ENCODE measurements around the gene MMP21. TPM values are rescaled to one million over a fixed set of nuclear protein-coding genes. Genes with fewer than 3 reads are reported as not detected.

Gene MMP21
- total and polyA plus RNA-seq, 3 experiments from 2014 or later, result 0.11 TPM; not detected in 2

DNA sequence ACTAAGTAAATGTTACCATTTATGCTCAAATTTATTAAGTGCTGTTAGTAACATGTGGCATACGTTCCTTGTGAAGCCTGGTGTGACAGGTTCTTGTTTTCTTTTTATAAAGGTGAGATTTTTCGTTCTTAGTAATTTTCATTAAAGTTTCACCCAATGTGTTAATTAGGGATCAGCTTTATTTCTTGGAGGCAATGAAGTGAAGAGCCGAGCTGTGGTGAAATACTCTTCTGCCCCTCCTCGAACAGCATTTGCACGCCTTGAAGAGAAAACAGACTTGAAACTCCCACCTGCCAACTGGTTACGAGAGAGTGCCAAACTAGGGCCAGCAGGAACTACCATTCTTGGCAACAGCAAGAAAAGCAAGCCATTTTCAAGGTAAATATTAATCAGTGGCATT lies 54.6 kb downstream of the MMP21 start:
- ChIA-PET CTCF (no interaction called here), POLR2A (interaction anchor here (1.2 kb wide), 1 partner anchor 10 kb away, joined by 4 read pairs; no protein-coding TSS in a partner anchor)
- H3K27me3 Mint-ChIP-seq, result no peaks in the 10 kb centered on the region
- H3K36me3 Mint-ChIP-seq, result peaks cover 4 to 65% (median 14%) of the 10 kb centered on the region in 3 donors
- Histone ChIP-seq H3K27ac (ENCODE audit: low read depth, low read length) (no peak overlapping the region), H3K4me1 (ENCODE audit: insufficient read depth, low read length) (peaks cover 22% of the 10 kb centered on the region), H3K27me3 (ENCODE audit: insufficient read depth, low read length, poor library complexity, severe bottlenecking) (no peaks in the 10 kb centered on the region), H3K4me3 (ENCODE audit: low read length) (no peak overlapping the region), H3K36me3 (ENCODE audit: insufficient read depth, low read length) (peaks cover 33% of the 10 kb centered on the region), H3K9me3 (ENCODE audit: low read length) (no peaks in the 10 kb centered on the region)
- H3K27ac Mint-ChIP-seq, result peak overlapping the region in 7 of 8 donors; percentile 23 to 82 (median 63)
- no peaks in the 10 kb centered on the region for H3K9me3 Mint-ChIP-seq
- DNase-seq, result no peak
- peak overlapping the region; percentile 60 to 99 (median 78) for H3K4me3 Mint-ChIP-seq
- peaks cover 36 to 49% (median 42%) of the 10 kb centered on the region in 3 donors for H3K4me1 Mint-ChIP-seq

DNA sequence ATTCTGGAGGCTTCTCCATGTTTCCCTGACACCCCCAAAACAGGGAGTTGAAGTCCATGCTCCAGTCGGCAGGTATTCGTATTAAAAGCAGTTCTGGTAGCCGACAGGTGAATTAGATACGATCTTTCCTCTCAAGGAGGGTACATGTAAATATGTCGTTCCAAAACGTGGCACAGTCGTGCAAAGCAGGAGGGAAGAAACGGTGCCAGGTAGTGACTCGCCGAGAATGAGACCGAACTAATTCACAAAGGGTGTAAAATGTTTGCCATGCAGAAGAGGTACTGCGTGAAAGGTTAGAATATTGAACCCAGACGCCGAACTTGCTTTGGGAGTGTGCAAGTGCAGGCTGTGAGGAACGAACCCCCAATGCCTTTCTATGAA lies 55.6 kb downstream of the MMP21 start:
- peaks cover 22% of the 10 kb centered on the region for H3K4me1 ChIP-seq (ENCODE audit: insufficient read depth, low read length)
- peaks cover 36 to 49% (median 42%) of the 10 kb centered on the region in 3 donors for H3K4me1 Mint-ChIP-seq
- ChIA-PET POLR2A (interaction anchor here (1.2 kb wide), 2 partner anchors 11 to 103 kb away, joined by 4 to 9 read pairs; partner anchors contain the start of genes BCCIP and UROS), CTCF (interaction anchor here (0.9 kb wide), 1 partner anchor 103 kb away, joined by 3 read pairs; the partner anchor contains the start of genes BCCIP and UROS)
- H3K27me3 Mint-ChIP-seq, result no peaks in the 10 kb centered on the region
- peak overlapping the region; percentile 93 for H3K27ac ChIP-seq (ENCODE audit: low read depth, low read length)
- H3K4me3 ChIP-seq (ENCODE audit: low read length), result peak overlapping the region; percentile 96
- peaks cover 0 to 56% (median 7%) of the 10 kb centered on the region in 3 donors for H3K36me3 Mint-ChIP-seq
- peak overlapping the region; percentile 95 to 99 (median 98) for H3K4me3 Mint-ChIP-seq
- H3K27ac Mint-ChIP-seq, result peak overlapping the region; percentile 95 to 99 (median 98)
- H3K36me3 ChIP-seq (ENCODE audit: insufficient read depth, low read length), result peaks cover 25% of the 10 kb centered on the region
- H3K9me3 Mint-ChIP-seq, result peaks cover 0 to 3% (median 0%) of the 10 kb centered on the region in 5 donors
- no peaks in the 10 kb centered on the region for H3K9me3 ChIP-seq (ENCODE audit: low read length)
- no peak for DNase-seq
- no peaks in the 10 kb centered on the region for H3K27me3 ChIP-seq (ENCODE audit: insufficient read depth, low read length, poor library complexity, severe bottlenecking)

GRCh38 chr10:125719173-125720001 lies 56.2 kb downstream of the MMP21 start, which contains the start of gene EDRF1:
EDRF1 (plus strand) TSS chr10:125719709; CDS start chr10:125719808, 99 bp downstream.
- ChIA-PET POLR2A (interaction anchor here (0.9 to 1.2 kb wide), 2 partner anchors 70 to 103 kb away, joined by 4 to 9 read pairs; partner anchors contain the start of genes BCCIP and UROS), CTCF (interaction anchor here (0.9 kb wide), 1 partner anchor 104 kb away, joined by 3 read pairs; the partner anchor contains the start of genes BCCIP and UROS)
- Histone ChIP-seq H3K4me3 (ENCODE audit: low read length) (peak within 1 kb of the TSS; percentile 96), H3K9me3 (ENCODE audit: low read length) (no peaks in the 10 kb centered on the region), H3K4me1 (ENCODE audit: insufficient read depth, low read length) (peaks cover 22% of the 10 kb centered on the region), H3K27ac (ENCODE audit: low read depth, low read length) (peak within 1 kb of the TSS; percentile 93), H3K27me3 (ENCODE audit: insufficient read depth, low read length, poor library complexity, severe bottlenecking) (no peaks in the 10 kb centered on the region), H3K36me3 (ENCODE audit: insufficient read depth, low read length) (peaks cover 19% of the 10 kb centered on the region)
- Mint-ChIP-seq H3K4me1 (peaks cover 36 to 49% (median 42%) of the 10 kb centered on the region in 3 donors), H3K27ac (peak within 1 kb of the TSS; percentile 95 to 99 (median 98)), H3K4me3 (peak within 1 kb of the TSS; percentile 95 to 99 (median 98)), H3K9me3 (peaks cover 0 to 5% (median 0%) of the 10 kb centered on the region in 5 donors), H3K27me3 (no peaks in the 10 kb centered on the region), H3K36me3 (peaks cover 0 to 50% (median 5%) of the 10 kb centered on the region in 3 donors)
- DNase-seq, result peak; percentile 99 to 100 (median 100)

Other genes with a start within 250 kb of the MMP21 start
- not detected for gene TEX36, start 92.7 kb downstream of the MMP21 start, total RNA-seq
- not detected for gene TEX36, start 92.7 kb downstream of the MMP21 start, polyA plus RNA-seq
- 10 to 100 TPM; 32.5 to 33.5 TPM for gene EDRF1, start 56.1 kb downstream of the MMP21 start, total RNA-seq
- 13.1 TPM for gene EDRF1, start 56.1 kb downstream of the MMP21 start, polyA plus RNA-seq
- 10 to 100 TPM; 43.4 to 47.2 TPM for gene UROS, start 47.4 kb upstream of the MMP21 start, total RNA-seq
- 57.3 TPM for gene UROS, start 47.4 kb upstream of the MMP21 start, polyA plus RNA-seq
- 100 to 1,000 TPM; 129 to 130 TPM for gene BCCIP, start 47.7 kb upstream of the MMP21 start, total RNA-seq
- gene BCCIP, start 47.7 kb upstream of the MMP21 start, polyA plus RNA-seq, result 84.4 TPM
- gene DHX32, start 105.5 kb upstream of the MMP21 start, total RNA-seq, result 10 to 100 TPM; 10.7 to 11.0 TPM
- gene DHX32, start 105.5 kb upstream of the MMP21 start, polyA plus RNA-seq, result 8.4 TPM
- under 1 TPM; 0.44 to 0.66 TPM for gene FANK1, start 120.7 kb upstream of the MMP21 start, total RNA-seq
- gene FANK1, start 120.7 kb upstream of the MMP21 start, polyA plus RNA-seq, result not detected